WTC11 (cell line): Measurements from ENCODE around the gene AP1G2.

ENCODE experiments used
- CTCF ChIP-seq: fragments of 200-600 bp; IDR thresholded peaks from 2 replicates; pipeline ENCODE4 v1.8.0; 2022; ENCODE audit warnings: antibody characterized with exemption
- ELF4 ChIP-seq: sonication (generic); formaldehyde crosslinking; IDR thresholded peaks from 2 replicates; pipeline ENCODE4 v1.8.1; 2022; ENCODE audit warnings: low read depth, mild to moderate bottlenecking, moderate library complexity, missing genetic modification reagents
- IRF1 ChIP-seq: sonication (generic); formaldehyde crosslinking; IDR thresholded peaks from 2 replicates; pipeline ENCODE4 v1.8.0; 2023; ENCODE audit warnings: missing genetic modification reagents
- JAZF1 ChIP-seq: fragments of 250-450 bp; sonication (Bioruptor Pico); IDR thresholded peaks from 2 replicates; pipeline ENCODE4 v1.9.0; 2021; ENCODE audit warnings: moderate library complexity, mild to moderate bottlenecking, inconsistent platforms
- KAT7 ChIP-seq: sonication (generic); formaldehyde crosslinking; IDR thresholded peaks from 2 replicates; pipeline ENCODE4 v1.8.1; 2023; ENCODE audit warnings: missing genetic modification reagents, mild to moderate bottlenecking, borderline replicate concordance
- RELA ChIP-seq: sonication (generic); formaldehyde crosslinking; IDR thresholded peaks from 2 replicates; pipeline ENCODE4 v1.8.1; 2022; ENCODE audit warnings: missing genetic modification reagents, mild to moderate bottlenecking, borderline replicate concordance
- TCF7 ChIP-seq: sonication (generic); formaldehyde crosslinking; IDR thresholded peaks from 2 replicates; pipeline ENCODE4 v1.8.0; 2022; ENCODE audit warnings: mild to moderate bottlenecking, low read depth, missing genetic modification reagents, moderate library complexity
- ZNF512 ChIP-seq: sonication (generic); formaldehyde crosslinking; IDR thresholded peaks from 2 replicates; pipeline ENCODE4 v1.8.1; 2022; ENCODE audit warnings: missing genetic modification reagents, borderline replicate concordance

DNA sequence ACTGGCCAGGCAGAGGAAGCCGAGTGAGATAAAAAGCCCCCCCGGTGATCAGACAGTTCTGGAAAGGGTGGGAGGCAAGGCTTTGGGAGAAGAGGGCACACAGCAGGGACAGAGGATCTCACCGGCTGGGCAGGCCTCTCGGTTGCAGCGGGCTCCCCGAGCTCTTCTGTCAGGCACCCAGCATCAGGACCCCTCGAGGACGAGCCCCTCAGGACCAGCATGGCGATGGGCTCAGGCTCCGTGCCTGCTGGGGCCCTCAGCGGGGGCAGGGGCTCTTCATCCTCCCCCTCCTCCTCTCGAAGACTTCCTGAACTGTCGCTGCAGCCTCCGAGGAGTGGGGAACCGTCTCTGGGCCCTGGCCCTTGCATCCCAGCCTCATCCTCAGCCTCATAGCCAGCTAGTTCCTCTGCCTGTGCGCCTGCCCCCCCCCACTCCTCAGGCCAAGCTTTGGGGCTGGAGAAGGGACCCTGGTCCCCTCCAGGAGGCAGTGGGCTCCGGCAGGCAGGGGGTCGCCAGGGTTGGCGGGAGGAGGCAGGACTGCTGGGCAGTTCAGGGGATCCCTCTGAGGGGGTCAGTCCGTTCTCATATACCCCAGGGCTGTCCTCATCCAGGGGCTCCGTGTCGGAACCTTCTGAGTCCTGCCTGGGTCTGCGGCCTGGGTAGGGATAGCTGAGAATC, 3.4 kb upstream of the AP1G2 start:
- no peak for TF ChIP-seq CTCF
- no peak for TF ChIP-seq RELA (CRISPR knock-in tag)
- TF ChIP-seq ELF4 (CRISPR knock-in tag): no peak
- TF ChIP-seq ZNF512 (CRISPR knock-in tag): no peak
- TF ChIP-seq TCF7 (CRISPR knock-in tag): no peak
- TF ChIP-seq IRF1 (CRISPR knock-in tag): no peak
- TF ChIP-seq JAZF1 (CRISPR knock-in tag): no peak
- no peak for TF ChIP-seq KAT7 (CRISPR knock-in tag)
